CD4-positive, alpha-beta T cell treated with Interleukin-21 for 1 hour (primary cell): ENCODE measurements around the gene SGCG.

Experiments
- DNase-seq: peaks from one replicate; pipeline ENCODE4 v3.0.0-alpha.2; 2020

SGCG gene

GRCh38 chr13:23344931-23345595, 164.3 kb downstream of the SGCG start:
- DNase-seq: no peak

DNA sequence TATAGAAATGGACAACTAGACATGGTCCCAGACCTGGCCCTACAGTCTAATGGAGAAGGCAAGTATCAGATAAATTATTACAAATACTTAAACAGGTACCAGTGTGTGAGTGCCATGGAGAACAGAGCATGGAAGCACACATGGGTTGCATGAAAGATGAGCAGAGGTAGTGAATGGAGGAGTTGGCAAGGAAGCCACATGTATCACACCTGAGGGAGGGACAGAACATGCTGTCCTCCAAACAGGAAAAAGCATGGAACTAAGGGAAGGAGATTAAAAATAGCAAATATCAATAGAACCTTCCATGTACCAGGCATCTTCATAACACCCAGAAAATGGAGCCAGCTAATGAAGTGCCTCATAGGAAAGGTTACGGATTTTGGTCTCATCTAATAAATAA, 166.8 kb downstream of the SGCG start:
- DNase-seq: no peak

DNA sequence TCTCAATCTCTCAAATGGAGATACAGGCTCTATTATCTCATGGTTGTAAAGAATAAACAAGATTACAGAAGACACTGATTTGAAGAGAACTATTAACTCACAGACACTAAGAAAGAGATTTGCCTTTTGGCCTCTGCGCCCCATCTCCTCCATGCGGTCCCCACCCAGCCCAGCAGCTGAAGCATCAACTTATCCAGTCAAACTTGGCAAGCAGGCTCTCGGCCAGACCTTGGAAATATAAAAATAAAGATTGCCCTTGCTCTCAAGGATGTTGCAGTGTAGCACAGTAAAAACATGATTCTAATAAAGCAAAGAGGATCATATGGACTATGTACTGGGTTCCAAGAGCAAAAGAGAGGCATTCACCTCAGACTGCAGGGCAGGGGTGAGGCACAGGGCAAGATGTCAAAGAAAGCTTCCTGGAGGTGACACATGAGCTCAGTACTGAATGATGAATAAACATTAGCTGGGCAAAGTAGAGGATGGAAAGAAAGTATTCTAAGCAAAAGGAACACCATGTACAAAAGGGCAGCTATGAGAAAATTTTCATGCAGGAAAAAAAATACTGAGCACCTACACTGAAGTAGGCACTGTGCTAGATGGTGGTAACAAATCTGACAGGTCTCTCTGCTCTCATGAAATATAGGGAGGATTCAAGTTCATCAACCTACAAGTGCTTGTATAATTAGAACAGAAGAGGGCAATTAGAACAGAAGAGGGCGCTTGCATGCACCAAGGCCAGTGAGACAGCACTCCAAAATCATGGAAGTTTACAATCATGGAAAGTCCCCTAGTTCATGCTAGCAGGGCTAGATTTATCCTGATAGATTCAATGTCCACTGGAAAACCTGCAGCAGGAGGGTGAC, 167.7 kb downstream of the SGCG start:
- DNase-seq: no peak

- no peak for DNase-seq
These were observed 168.6 kb downstream of the SGCG start for GRCh38 chr13:23349161-23349897.

DNA sequence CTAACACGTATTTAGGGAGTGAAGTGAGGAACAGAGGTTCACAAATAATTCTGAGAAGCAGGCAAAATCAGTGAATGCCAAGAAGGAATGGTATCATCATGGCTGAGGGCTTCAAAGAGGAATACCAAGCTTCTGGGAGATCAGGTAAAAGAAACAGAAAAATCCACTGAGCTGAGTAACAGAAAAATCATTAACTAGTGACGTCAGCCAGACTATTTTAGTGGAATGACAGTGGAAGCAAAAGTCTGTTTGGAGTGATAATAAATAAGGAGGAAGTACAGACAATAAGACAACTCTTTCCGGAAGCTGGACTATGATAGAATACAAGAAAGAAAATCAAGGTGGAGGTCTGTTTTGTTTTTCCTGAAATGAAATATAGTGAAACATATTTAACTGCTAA, 169.2 kb downstream of the SGCG start:
- no peak for DNase-seq

DNA sequence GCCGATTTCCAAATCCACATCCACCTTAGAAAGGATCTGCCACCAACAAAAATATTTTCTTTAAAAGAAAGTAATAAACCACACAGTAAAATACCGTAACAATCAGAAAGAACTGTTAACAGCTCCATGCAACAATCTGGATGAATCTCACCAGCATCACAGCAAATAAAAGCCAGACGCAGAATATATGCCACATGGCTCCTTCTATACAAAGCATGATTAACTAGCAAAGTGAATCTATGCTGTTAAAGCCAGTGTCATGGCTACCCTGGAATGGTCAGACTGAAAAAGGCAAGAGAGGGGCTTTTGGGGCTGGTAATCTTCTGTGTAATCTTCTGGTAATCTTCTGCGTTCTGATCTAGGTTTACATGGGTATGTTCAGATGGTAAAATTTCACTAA, 171.4 kb downstream of the SGCG start:
- DNase-seq: no peak

DNA sequence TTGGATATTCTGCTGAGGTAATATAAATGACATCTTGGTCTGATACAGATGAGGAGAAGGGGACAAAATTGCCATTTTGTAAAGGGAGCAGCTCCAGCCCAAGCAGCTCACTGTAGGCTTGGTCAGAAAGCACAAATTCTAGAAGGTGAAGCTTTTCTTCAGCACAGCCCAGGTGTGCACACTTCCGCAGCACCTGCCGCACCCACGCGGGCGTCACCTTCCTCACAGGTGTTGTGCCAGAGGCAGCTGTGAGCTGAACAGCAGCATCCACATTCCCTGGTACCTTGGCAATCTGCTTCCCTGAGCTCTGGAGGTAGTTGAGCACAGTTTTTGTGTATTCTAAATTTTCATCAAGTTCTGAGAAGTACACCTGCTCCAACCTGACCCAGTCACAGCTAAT, 173.7 kb downstream of the SGCG start:
- no peak for DNase-seq

GRCh38 chr13:23356368-23356767, 175.6 kb downstream of the SGCG start:
- no peak for DNase-seq

- no peak for DNase-seq
These were observed 176.6 kb downstream of the SGCG start for GRCh38 chr13:23357349-23357748.

DNA sequence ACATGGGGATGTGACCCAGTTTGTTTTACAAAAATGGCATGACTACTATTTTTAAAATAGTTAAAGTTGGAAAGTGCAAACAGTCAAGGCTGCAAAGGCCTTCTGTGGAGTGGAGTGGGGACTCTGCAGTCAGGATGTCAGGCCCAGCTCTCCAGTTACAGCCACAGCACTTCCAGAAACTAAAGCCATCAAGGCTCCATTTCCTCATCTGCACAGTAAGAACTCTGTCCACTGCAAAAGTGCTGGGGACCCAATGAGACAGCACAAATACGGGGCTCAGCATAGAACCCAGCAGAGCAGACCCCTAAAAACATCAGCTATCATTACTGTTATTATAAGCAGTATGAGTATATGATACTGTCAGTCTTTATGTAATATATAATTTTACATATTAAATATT, 179.1 kb downstream of the SGCG start:
- DNase-seq: no peak

DNA sequence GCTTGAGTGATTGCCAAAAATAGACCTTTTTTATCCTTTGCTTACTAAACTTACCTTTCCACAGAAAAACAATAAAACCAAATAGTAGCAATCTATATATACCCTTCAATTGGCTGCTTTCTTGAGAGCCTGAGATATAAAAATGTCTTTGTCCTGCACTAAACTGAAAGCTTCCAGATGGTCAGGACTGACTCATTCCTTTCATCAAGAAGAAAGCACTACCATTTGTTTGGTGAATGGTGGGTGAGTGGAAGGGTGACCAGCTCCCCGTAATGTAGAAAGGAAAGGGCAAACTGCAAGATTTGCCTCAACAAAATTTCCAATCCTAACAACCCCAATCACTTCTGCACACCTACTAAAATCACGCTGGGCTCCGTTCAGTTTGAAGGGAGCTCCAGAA, 184.9 kb downstream of the SGCG start:
- no peak for DNase-seq

DNA sequence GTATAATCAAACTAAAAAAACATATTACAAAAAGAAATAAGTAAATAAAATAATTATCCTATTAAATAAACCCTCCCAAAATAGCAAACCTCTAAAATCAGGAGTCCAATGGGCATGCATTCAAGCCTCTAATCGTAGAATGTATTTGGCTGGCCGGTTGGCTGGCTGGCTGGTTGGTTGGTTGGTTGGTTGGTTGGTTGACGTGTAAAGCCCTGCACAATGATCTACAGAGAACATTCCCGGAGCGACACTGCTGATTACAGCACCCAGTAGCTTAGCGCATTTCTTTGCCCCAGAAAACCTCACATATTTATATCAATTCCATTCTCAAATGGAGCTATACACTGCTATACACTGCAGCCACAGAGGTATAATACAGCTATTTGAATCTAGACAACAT, 187.1 kb downstream of the SGCG start:
- DNase-seq: no peak

DNA sequence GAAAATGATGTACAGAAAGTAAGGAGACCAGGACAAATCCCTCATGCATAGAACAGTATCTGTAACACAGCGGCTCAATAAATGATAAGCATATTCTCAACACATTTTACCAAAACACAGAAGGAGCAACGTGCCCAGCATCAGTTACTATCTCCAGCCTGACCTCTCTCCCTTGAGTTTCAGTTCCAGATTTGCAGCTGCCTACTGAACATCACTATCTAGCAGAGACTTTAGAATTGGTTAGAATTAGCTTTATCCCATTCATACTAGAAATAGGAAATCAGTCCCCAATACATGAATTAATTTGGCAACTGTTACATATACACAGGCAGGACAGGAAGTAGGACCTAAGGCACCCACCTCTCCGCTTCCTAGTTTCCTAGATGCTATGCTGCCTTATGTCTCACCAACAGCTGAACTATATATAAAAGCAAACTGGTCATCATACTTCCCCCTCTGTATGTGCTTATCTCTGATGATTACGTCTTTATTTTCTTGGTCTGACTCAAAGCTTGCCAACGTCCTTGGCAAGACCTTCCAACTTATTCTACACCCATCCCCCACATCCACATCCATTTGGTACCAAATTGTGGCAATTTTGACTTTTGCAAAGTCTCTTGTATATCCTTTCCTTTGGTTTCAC, 191.6 kb downstream of the SGCG start:
- DNase-seq: no peak
